SKM-1 treated with dmso at 0.1 percent for 144 hours (cell line): Measurements from ENCODE around the gene ZNF263.
A peak's percentile ranks its signal among the peaks of the same experiment; 100 is the strongest.

Experiments used
- DNase-seq: peaks from one replicate; lab custom pipeline; 2025; ENCODE audit not compliant: unreplicated experiment; lab: John Stamatoyannopoulos, UW

ZNF263 gene

GRCh38 chr16:3282730-3283542 lies at the start of gene ZNF263:
ZNF263 (plus strand) TSS chr16:3283491; CDS start chr16:3283819, 328 bp downstream.
- peak; percentile 98 for DNase-seq

GRCh38 chr16:3234543-3234856 lies 48.8 kb upstream of the ZNF263 start:
- DNase-seq: no peak

GRCh38 chr16:3234857-3235561 lies 48.3 kb upstream of the ZNF263 start, which contains the start of gene ZNF200:
ZNF200 (minus strand) TSS chr16:3235158; CDS start chr16:3233755, 1,403 bp downstream.
- DNase-seq: peak; percentile 92

GRCh38 chr16:3235856-3236669 lies 47.2 kb upstream of the ZNF263 start:
- no peak for DNase-seq

GRCh38 chr16:3241761-3242160 lies 41.5 kb upstream of the ZNF263 start:
- no peak for DNase-seq

GRCh38 chr16:3242709-3243108 lies 40.6 kb upstream of the ZNF263 start:
- DNase-seq: peak; percentile 86

GRCh38 chr16:3243882-3244281 lies 39.4 kb upstream of the ZNF263 start:
- no peak for DNase-seq

- DNase-seq: no peak
These were observed 37.3 kb upstream of the ZNF263 start for GRCh38 chr16:3246002-3246401.

- no peak for DNase-seq
These were observed 36.4 kb upstream of the ZNF263 start for GRCh38 chr16:3246876-3247275.

- no peak for DNase-seq
These were observed 34.7 kb upstream of the ZNF263 start for GRCh38 chr16:3248596-3248995.

GRCh38 chr16:3249020-3249419 lies 34.3 kb upstream of the ZNF263 start:
- DNase-seq: no peak

- DNase-seq: no peak
These were observed 33.8 kb upstream of the ZNF263 start for GRCh38 chr16:3249451-3249850.

- DNase-seq: no peak
These were observed 30.3 kb upstream of the ZNF263 start for GRCh38 chr16:3252967-3253366.

GRCh38 chr16:3254309-3254708 lies 29.0 kb upstream of the ZNF263 start:
- no peak for DNase-seq

- peak; percentile 77 for DNase-seq
These were observed 27.0 kb upstream of the ZNF263 start, which contains the start of gene MEFV for GRCh38 chr16:3256146-3256865. MEFV (minus strand) TSS chr16:3256633; CDS start chr16:3256587, 46 bp downstream.

GRCh38 chr16:3256866-3257465 lies 26.3 kb upstream of the ZNF263 start:
- no peak for DNase-seq

GRCh38 chr16:3259836-3260235 lies 23.5 kb upstream of the ZNF263 start:
- DNase-seq: peak; percentile 46

- DNase-seq: no peak
These were observed 20.8 kb upstream of the ZNF263 start for GRCh38 chr16:3262517-3262916.

GRCh38 chr16:3264137-3265036 lies 18.9 kb upstream of the ZNF263 start:
- peak; percentile 97 for DNase-seq
